Measurements from ENCODE around the gene TNFRSF8.

Gene TNFRSF8

DNA sequence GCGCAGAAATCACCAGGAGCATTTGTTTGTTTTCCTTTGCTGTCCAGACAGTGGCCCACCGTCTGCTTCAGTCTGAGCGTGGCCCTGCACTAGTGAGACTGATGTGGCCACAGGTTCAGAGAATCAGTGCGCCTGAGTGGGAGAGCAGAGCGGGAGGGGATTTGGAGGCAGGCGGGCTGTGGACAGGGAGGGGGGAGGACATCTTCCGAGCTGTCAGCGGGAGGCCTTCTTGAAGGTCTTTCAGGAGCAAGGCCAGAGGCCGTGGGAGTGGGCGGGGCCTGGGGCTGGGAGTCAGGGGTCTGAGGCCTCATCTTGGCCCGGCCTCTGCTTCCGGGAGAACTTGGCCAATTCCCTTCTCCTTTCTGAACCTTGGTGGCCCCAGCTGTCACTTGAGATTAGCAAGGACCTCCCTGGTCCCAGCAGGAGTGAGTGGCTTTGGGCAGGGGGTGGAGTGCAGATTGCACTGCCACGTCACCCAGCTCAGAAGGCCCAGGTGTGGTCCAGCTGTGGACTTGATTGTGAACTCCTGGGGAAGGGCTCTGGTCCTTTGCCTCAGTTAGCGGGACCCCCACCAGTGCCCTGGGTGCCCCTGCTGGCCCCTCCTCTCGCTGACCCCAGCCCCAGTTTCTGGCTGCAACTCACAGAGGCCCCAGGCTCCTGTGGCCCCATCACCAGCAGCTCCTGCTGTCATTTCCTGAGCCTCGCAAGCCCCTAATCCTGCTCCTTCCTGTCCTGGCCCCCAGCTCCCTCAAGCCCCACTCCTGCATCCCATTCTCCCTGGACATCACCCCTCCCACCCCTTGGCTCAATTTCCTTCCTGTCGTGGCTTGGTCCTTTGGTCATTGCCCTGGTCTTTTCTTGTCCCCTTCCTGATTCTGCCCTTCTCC lies 112.1 kb downstream of the TNFRSF8 start:
- DNase-seq (ENCODE audit: low read depth) = no peak

DNA sequence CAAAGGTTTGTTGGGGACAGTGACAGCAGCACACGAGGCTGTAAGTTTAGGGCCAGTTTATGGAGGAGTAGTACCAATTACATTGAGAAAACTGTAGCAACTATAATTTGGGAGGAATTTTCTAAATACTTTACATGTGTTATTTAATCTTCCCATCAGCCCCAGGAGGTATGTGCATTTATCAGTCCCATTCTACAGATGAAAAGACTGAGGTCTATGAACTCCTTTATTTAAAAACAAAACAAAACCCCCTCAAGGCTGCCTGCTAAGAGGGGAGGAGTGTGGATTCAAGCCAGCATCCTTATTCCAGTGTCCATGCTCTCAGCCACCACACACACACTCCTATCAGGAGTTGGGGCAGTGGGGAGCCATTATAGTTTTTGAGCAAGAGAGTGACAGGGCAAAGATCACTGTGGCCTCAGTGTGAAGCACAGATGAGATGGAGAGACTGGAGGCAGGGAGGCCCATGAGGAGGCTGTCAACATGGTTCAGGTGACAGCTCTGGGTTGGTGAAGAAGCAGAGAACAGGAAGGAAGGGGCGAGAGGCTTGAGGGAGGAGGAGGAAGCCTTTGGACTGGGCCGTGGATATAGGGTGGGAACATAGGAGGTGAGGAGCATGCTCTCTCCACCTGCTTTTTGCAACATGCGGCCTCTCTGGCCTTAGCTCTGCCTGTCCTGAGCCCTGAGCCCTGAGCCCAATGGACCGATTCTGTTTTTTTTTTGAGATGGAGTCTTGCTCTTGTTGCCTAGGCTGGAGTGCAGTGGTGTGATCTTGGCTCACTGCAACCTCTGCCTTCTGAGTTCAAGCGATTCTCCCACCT lies 113.4 kb downstream of the TNFRSF8 start:
- DNase-seq (ENCODE audit: low read depth) = no peak

DNA sequence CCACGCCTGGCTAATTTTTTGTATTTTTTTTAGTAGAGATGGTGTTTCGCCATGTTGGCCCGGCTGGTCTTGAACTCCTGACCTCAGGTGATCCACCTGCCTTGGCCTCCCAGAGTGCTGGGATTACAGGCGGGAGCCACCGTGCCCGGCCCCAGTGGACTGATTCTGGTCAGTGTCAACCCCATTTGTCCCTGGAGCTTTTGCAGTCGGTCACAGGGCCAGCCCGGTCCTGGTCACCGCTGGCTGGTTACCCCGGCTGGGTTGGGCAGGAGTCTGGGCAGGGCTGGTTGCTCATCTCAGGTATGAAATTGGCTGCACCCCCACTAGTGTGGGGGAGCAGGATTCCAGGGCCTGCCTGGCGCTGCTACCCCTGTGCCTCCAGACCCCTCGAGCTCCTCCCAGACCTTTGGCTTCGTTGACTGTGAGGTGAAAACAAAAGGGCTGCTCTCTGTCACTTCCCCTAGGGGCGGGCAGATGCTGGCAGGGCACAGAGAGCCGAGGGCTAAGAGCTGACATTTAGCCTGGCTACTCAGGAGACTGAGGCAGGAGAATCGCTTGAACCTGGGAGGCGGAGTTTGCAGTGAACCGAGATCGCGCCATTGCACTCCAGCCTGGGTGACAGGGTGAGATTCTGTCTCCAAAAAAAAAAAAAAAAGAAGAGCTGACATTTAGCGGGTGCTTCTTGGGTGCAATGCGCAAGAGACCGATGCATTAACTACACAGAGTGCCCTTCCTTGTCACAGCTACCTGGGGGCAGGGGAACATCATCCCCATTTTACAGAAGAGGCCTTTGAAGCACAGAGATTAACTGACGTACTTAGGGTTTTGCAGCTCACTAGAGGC lies 114.3 kb downstream of the TNFRSF8 start:
- DNase-seq (ENCODE audit: low read depth) = no peak

DNA sequence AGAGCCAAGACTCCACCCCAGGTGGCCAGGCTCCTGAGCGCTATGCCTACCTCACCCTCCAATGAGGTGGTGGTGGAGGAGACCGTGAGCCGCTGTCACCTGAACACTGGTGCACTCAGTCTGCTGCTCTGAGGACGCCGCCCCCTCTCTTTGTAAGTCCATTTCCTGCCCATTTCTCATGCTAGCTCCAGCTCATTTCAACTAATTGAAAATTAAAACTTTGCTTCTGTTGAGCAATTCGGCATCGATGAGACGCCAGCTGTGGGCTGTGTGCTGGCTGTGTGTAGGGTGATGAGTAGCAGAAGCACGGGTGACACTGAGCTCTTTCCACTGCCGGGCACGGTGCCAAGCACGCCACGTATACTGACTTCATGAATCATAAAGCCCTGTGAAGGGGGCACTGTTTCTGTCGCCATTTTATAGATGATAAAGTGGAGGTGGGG lies 114.9 kb downstream of the TNFRSF8 start:
- peak; percentile 70 for DNase-seq (ENCODE audit: low read depth)

DNA sequence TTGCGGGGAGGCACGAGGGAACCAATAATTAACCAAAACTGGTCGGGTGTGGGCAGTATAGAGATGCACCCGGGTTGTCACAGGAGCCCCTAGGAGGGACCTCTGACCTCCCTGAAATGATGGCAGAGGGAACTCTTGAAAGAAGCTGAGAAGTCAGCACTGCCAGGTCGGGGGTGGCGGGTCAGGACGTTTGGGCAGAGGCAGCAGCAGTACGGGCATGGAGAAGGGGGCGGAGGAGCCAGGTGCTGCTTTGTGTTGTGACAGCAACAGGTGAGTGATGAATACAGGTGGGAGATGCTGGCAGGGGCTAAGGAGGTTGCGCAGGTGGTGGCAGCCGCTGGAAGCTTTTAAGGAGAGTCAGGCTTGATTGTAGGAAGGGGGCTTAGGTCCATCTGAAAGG lies 115.4 kb downstream of the TNFRSF8 start:
- no peak for DNase-seq (ENCODE audit: low read depth)

DNA sequence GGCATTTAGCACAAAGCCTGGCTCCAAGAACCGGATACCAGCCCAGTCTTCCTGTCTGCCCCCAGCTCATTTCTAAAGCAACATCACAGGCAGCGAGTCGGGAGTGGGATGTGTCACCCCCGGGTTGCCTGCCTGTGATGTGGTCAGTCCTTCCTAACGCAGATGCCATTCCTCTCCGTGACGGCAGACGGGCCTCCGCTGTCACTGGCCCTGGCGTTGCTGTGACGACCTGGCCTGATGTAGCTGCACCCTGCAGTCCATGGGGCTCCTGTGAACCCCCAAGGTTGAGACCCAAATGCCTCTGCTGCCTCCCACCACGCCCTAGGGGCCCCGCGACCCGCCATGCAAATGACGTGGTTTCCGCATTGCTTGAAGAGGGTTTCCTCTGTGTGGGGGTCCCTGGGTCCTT lies 116.0 kb downstream of the TNFRSF8 start:
- peak; percentile 47 for DNase-seq (ENCODE audit: low read depth)

DNA sequence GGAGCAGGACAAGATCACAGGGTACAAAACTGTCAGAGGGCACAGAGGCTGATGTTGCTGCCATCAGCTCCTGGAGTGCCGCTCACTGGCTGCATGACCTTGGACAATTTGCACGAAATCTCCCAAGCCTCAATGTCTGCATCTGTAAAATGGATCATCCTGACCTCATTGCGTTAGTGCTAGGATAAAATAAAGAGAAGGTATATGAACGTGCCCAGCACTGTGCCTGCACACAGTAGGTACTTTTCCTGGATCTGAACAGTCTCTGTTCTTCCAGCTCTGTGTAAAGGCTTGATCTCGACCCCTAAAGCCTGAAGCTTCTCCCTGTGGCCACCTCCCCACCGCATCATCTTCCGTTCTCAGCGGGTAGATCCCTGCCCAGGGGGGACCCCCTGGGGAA lies 116.6 kb downstream of the TNFRSF8 start:
- DNase-seq (ENCODE audit: low read depth) = no peak

DNA sequence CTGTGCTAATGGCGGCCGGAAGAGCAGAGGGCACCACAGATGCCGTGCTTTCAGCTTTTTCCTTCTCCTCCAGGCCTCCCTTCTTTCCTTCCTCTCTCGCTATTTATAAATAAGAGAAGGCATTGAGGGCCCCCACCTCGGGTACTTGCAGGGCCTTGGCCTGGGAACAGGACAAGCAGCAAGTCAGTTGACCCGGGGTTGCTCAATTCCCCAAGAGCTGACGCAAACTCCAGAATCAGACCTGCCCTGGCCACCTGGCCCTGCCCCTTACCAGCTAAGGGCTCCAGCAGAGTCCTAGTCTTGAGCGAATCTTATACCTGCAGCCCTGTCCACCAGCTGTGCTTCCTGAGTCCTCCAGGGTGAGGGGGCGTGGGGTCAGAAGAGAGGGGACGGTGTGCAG lies 117.2 kb downstream of the TNFRSF8 start:
- no peak for DNase-seq (ENCODE audit: low read depth)

DNA sequence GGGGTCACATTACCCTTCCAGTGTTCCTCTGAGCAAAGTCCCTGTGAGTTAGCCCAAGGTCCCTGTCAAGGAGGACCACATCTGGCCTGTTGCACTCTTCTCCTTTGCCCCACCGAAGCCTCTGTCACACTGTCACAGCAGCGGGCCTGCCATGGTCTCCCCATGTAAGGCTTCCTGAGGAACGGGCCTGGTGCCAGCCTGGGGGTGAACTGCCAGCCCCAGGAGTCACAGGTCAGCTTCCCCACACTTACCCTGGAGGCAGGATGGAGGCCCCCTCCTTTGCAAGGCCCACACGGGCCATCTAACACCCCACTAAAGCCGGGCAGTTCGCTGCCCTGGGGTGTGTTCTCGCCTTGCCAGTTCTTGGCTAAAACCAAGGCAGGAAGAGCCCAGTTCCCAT lies 117.8 kb downstream of the TNFRSF8 start:
- DNase-seq (ENCODE audit: low read depth) = no peak

DNA sequence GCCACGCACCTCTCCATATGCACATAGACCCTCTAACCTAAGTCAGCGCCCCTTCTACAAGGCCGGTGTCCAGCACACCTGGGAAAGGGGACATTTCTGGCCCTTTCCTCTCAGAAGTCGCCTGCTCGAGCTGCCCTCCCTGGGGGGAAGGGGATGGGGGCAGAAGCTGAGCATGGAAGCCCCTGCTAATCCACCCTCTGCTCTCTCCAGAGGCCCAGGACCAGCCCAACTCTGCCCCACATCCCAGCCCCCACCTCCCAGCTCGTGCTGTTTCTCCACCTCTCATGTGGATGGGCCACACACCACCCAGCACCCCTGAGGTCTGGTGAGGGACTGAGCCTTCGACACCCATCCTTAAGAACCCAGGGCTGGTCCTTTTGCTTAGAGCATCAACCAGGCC lies 118.5 kb downstream of the TNFRSF8 start:
- no peak for DNase-seq (ENCODE audit: low read depth)

DNA sequence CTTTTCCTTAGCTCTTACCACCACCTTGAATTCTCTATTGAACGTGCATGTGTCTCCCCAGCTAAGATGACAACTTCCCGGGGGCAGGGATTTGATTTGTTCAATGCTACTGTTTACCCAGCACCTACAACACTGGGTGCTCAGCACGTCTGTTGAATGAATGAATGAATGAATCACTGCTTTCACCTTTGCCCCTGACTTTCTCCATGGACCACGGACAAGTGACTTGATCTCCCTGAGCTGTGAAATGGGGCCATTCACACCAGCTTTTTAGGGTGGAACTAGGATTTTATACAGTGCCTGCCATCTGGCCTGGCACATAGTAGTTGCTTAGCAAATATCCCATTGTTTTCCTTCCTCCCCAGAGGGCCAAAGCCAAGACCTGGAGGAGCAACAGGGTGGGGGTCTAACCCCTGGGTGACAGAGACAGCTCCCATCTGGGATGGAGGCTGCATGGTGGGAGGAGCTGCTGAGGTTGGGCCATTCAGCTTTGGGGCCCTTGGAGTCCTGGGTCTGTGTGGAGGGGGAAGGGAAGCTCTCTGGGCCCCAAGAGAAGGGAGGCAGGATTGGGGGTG lies 119.4 kb downstream of the TNFRSF8 start:
- no peak for DNase-seq (ENCODE audit: low read depth)

DNA sequence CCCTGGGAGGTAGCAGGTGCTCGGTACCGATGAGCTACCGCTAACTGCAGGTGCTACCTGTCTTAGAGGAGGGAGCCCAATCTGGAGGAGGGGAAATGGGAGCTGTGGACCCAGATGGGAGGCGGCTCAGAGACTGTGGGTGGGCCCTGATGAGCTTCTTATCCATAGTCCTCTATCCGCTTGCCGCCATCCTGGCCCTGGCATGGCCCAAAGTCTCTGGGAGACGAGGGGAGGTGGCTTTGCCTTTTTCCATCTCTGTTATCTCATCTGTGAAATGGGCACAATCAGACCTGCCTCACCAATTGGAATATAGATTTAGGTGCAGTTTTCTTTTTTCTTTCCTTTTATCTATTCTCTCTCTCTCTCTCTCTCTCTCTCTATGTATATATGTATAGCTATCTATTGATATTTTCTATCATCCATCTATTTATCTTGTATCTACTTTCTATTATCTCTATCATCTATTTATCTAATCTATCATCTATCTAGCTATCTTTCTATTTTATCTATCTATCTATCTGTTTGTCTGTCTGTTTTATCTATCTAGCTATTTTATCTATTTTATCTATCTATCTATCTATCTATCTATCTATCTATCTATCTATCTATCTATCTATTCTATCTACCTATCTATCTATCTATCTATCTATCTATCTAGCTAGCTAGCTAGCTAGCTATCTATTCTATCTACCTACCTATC lies 120.1 kb downstream of the TNFRSF8 start:
- no peak for DNase-seq (ENCODE audit: low read depth)

DNA sequence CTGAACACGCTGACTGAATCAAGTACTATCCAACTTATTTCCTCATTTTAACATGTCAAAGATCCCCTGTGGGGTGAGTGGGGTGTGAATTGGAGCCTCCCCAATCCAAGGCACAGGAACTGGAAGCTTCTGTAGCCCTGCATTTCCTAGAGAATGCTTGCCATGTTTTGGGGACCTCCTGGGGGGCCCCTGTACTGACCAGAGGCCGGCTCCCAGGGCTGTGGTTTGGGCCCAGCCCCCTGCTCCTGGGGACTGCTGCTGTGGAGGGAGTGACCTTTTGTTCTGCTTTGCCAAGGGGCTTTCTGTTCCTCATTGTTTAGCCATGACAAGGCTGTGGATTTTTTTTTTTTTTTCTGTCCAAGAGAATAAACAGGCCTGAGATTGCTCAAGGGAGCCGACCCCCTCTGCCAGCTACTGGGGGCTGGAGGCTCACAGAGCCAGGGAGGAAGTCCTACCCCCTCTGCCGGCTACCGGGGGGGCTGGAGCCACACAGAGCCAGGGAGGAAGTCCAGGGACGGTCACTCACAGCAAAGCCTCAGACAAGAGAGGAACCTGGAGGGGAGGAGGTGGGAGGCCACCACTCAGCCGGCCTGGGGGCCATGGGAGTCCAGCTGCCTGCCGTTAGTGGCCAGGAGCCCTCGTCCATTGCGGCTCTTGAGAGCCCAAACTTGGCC lies 121.0 kb downstream of the TNFRSF8 start:
- peak; percentile 30 for DNase-seq (ENCODE audit: low read depth)

DNA sequence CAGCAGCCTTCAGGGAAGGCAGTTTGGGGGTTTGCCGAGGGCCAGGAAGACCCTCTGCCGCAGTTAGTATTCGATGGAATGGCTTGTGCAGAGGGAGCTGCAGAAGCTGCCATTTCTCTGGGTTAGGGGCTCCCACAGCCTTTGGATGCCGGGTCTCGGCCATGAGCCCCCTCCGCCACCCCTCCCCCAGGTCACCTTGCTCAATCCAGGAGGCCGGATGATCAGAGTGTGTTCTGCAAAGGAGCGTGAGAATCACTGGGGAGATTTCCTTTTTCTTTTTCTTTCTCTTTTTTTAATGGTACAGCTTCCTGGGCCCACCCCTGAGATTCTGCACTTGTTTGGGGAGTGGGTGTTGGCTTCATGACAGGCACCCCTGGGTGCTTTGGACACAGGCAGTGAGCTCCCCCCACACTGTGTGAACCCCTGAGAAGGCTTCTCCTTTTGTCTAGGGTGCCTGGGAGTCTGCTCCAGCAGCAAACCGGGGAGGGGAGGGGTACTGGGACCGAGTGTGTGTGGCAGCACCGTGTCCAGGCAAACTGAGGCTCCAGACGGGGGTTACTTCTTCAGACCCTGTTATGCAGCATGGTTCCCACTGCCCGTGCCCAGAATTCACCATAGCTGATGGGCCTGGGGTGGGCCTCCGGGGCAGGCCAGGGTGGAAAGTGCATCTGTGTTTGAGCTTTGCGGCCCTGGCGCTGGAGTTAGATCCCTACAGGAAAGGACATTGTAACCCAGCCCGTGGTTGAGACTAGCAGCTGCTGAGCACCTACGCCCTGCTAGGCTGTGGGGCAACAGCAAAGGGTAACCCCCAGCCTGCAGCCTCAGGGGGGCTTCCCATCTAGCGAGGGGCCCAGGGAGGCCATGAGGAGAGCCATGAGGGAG lies 122.2 kb downstream of the TNFRSF8 start:
- DNase-seq (ENCODE audit: low read depth) = no peak

DNA sequence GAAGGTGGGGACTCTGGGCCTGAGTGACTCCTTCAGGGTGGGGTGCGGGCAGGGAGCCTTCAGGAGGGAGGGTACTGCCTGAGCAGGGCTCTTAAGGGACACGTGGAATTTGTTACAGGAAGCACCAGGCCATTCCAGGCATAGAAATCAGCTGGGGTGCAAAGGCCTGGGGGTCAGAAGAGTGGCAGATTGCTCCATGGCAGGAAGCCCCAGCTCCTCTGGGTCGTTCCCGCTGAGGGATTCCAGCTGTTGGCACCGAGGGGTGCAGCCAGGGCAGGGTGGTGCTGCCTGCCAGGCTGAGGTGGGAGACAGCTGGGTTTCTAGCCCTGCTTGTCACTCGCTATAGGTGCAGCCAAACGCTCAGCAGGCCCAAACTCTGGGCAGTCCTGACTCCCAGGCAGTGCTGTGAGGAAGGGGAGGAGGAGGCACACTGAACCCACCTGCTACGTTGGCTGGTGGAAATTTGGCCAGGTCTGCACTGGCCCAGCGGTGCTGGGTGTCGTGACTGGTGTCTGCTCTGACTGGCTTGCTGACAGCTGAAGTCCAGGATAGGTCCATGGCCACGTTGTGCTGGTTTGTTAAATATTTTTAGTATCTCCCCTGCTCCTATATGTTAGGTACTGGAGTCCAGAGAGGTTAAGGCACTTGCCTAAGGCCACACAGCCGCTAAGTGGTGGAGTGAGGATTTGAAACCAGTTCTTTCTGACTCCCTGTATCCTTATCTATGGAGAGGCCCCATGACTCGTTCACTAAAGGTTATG lies 123.0 kb downstream of the TNFRSF8 start:
- no peak for DNase-seq (ENCODE audit: low read depth)

DNA sequence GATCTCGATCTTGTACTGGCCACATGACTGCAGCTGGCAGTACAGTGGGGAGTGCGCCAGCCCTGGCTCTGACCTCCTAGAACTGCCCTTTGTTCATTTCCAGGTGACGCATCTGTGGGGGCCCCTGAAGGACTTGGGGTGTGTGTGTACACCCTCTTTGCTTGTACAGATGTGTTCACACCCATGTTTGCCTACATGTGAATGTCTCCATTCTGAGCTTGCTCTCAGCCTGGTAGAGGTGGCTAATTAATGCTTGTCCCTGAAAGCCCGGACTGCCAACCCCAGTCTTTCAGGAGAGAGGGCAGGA lies 123.5 kb downstream of the TNFRSF8 start:
- DNase-seq (ENCODE audit: low read depth) = no peak

DNA sequence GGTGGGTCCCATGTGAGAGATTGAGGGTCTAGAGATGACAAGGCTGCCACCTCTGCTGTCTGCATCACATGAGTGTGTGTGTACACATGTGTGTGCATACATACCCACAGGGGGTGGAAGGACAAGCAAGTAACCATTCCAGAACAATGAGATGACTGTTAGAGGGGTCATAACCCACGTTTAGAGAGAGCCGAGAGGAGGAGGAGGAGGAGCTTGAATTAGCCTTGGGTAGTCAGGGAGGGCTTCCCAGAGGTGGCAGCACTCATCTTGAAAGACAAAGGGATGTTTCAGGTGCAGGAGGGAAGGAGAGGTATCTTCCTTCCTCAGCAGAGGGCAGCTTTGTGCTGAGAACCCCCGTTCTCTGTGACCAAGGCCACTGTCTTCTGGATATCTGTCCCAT lies 125.0 kb downstream of the TNFRSF8 start:
- DNase-seq (ENCODE audit: low read depth) = no peak

DNA sequence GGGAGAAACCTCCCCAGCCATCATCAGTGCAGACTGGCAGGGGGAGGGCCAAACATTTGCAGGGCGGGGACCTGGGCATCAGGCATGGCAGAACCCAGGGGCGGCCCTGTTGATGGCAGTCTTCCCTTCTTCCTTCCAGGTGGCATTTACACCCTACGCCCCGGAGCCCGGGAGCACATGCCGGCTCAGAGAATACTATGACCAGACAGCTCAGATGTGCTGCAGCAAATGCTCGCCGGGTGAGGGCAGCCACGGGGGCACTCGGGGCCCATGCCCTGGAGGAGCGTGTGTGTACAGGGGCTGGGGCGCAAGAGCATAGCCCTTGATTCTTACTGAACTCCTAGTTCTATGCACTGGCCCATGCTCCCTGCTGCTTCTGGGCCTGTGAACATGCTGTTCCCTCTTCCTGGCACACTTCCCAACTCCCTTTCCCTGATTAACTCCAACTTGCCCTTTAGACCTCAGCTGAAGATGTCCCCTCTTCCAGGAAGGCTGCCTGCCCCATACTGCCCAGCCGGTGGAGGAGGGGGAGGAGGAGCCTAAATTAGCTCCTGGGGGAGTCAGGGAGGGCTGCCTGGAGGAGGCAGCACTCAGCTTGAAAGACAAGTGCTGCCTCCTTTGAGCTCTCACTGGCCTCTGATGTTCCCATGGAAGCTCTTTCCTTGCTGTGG lies 125.7 kb downstream of the TNFRSF8 start:
- no peak for DNase-seq (ENCODE audit: low read depth)

DNA sequence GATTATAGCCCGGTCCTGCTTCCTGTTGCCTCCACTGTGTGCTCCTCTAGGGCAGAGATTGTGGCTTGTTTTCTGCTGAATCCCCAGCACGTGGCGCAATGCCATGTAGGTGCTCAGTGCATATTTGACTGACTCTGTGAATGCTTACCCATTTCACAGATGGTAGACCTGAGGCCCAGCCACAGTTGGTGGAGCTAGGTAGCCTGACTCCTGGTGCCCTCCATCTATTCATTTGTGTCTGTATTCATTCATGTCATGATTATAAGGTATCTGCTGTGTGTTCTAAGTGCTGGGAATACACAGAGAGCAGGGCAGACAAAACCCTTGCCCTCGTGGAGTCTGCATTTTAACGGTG lies 126.2 kb downstream of the TNFRSF8 start:
- DNase-seq (ENCODE audit: low read depth) = no peak
